CD4-positive, alpha-beta T cell treated with Interleukin-4 for 1 hour (primary cell): ENCODE measurements around the gene ZNRD2.

Experiments
- DNase-seq, 2 donors: peaks; one replicate each; pipeline ENCODE4 v3.0.0-alpha.2; 2020 to 2022

Gene ZNRD2

DNA sequence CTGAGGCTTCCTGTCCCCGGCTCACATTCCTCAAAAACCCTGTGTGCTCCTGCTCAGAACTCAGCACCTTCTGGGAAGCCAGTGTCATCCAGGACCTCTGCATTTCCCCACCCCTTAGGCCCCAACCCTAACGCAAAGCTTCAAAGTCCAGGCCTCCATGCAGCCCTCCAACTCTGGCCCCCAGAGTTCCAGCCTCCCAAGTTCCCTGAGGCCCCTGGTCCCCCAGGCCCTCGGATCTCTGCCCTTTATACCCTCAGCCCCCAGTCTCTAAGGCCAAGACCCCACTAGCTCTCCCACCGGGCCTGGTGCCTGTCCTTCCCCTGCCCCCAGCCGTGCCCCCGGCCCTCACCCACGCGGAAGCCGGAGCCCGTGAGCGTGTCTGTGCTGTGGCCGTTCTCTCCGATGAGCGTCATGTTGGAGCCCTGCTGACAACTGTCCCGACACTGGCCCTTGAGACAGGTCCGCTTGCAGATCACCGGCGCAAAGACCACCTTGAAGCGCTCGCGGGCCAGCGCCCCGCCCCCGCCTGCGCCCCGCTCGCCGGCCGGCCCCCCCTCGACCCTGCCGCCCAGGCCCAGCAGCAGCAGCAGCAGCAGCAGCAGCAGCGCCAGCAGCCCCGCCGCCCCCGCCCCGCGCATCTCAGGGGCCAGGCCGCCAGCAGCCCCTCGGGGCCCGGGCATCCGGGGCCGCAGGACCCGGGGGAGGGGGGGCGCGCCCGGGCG, 12.8 kb upstream of the ZNRD2 start:
- no peak for DNase-seq

DNA sequence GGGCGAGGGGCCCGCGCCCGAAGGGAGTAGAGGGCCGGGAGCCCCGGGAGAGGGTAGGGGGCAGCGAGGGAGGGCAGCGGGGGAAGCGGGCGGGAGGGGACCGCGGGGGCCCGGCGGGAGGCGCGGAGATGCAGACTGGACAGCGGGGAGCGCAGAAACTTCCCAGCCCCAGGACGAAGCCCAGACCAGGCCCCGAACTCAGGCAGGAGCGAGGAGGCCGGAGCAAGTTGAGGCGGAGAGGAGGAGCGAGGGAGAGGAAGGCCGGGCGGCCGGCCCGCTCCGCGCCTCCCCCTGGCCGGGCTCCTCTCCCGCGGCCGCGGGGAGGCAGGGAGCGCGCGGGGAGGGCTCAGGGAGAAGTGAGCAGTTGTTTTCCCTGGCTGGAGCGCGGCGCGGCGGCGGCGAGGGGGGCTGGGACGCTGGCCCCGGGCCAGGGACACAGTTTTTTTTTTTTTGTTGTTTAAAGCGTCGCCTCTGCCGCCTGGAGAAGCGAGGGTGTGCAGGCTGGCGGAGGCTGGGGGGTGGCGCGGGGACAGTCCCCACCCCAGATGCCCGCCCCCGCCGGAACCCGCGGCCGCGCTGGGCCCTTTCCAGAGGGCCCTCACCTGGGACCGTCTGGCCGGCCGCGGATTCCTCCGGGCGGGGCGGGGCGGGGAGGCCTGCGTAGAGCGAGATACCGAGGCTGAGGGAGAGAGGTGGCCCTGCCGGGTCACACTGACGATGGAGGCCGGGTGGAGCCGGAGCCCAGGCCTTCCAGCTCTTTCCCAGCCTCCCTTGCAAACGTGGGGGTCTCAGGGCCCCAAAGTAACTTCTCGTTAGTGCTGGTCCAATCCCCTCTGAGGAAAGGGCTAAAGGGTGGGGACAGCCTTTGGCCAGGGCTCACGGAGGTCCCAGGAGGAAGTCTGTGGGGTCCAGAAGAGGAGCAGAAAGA, 12.0 kb upstream of the ZNRD2 start, which contains the start of gene LTBP3:
Gene LTBP3, minus strand, starts transcription at position 358 of the 928 bp plus-strand sequence. CDS start 400 bp downstream, outside the sequence.
- DNase-seq = peak in 1 of 2 donors; percentile 46

DNA sequence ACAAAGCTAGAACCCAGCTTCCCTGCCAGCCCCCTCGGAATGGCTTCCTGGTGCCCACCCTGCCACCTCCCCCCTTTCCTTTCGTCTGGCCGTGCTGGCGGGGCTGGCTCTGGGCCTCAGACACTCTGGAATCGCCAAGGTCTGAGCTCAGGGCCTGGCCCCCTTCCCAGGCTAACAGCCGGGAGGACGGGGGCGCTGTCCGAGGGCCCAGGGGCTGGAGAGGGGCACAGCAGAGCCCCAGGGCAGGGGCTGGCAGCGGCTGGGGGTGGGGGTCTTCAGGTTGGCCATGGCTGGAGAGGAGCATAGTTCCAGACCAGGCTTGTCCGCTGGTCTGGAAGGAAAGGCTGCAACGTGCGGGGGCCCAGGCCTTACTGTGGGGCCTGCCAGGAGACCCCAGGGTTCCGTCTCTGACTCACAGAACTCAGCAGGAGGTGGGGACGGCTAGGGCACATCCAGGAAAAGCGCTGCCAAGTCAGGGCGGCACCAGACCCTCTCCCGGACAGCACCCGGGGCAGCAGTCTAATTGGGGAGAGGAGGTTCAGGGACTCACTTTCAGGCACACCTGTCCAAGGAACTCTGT, 11.3 kb upstream of the ZNRD2 start:
- DNase-seq = no peak

DNA sequence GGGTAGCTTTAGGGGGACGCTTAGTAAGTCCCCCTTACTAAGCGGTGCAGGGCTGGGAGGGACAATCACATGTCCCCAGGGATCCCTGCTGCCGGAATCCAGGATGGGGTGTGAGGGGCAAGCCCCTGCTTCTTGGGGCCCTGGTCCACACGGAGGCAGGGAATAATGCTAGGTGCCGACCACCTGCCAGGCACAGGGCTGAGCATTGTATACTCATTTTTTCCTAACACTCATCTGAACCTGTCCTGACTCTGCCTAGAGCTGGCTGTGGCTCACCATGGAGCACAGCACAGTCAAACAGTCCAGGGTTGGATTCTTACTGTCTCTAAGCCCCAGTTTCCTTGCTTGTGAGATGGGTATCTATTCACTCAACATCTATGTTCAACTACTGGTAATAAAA, 10.7 kb upstream of the ZNRD2 start:
- no peak for DNase-seq

DNA sequence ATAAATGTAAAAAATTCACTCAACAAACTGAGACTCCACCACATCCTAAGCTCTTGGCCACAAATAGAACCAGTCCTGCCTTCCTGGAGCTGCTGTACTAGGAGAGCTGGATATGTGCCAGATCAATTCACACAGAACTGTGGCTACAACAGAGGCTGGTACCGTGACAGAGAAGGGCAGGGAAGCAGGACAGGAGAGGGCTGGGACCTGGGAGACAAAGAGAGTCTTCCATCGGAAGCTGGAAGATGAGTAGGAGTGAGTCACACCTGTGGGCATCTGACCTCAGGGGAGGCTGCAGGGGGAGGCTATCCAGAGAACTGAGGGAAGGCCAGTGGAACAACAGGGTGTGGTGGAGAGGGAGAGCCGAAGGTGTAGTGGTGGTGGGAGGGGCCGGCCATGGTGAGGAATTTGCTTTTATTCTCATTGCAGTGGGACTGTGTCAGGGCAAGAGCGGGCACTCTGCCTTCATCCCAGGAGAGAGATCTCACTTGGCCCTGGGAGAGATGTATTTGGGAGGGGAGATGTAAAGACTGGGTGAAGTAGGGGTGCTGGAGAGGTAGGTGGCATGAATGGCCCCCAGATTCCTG, 10.2 kb upstream of the ZNRD2 start:
- DNase-seq = no peak

DNA sequence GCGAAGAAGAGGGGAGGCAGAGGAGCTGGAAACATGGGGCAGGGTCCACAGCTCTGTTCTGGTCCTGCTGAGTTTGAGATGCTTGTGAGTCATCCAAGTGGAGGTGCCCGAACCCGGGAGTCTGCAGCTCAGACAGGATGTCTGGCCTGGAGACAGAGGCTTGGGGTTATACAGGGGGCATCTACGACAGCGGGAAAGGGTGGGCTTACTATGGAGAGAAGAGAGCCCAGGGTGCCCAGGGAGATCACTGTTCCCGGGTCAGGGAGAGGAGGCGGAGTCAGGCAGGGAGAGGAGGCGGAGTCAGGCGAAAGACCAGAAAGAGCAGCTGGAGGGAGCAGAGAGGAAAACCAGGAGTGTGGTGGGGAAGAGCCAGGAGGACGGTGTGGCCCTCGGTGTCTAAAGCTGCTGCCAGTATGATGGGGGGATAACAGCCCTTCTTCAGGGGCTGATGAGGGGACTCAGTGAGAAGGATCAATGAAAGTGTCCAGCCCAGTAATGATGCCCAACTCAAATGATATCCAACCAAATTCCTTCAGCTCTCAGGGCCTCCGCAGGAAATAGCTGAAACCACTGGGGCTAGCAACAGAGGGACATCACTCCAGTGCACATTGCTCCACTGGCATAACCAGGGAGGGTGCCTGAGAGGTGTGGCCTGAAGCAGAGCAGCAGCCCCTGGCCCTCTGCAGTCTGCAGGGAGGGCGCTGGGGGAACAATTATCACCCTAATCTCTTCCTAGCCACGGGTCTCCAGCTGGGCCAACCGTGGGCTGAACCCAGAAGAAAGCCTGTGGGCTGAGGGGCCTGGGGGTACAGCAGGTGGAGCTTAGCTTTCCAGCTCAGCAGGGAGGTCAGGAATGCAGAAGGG, 9.5 kb upstream of the ZNRD2 start:
- no peak for DNase-seq

DNA sequence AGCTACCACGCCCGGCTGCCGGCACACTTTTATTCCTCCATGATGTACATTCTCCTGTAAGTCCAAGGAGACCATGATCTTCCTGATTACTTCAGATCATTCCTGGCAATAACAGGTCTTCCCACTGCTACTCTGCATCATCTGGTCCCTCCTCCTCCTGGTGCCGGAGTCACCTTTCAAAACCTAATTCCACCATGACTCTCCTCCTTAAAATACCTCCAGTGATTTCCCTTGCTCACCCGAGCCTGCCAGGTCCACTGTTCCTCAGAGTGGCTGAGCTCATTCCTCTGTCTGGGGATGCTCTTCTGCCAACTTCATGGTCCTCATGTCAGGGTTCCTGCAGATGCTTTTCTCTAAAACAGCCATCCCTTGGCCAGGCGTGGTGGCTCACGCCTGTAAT, 8.3 kb upstream of the ZNRD2 start:
- no peak for DNase-seq

DNA sequence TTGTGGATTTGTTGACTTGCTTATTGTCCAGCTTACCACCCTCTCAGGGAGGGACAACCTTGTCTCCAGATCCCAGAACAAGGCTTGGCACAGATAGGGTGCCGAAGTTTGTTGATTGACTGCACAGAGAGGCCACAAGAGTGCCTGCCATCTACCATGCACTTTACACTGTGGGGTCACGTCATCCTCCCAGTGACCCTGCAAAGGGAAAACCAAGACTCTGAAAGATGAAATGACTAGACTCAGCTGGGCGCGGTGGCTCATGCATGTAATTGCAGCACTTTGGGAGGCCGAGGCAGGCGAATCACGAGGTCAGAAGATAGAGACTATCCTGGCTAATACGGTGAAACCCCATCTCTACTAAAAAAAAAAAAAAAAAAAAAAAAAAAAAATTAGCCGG, 7.5 kb upstream of the ZNRD2 start:
- no peak for DNase-seq

DNA sequence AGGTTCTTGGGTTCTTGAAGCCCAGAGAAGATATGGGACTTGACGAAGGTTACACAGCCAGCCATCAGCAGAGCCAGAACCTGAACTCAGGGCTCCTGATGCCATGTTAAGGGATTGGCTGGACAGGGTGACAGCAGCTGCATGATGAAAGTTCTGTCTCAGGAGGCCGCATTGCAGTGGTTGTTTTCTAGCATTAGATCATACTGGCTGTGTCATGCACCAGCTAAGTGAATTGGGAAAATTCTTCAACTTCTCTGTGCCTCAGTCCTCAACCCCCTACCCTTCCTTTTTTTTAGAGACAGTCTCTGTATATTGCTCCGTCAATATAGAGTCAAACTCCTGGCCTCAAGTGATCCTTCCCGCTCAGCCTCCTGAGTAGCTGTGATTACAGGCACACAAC, 6.7 kb upstream of the ZNRD2 start:
- DNase-seq = no peak

DNA sequence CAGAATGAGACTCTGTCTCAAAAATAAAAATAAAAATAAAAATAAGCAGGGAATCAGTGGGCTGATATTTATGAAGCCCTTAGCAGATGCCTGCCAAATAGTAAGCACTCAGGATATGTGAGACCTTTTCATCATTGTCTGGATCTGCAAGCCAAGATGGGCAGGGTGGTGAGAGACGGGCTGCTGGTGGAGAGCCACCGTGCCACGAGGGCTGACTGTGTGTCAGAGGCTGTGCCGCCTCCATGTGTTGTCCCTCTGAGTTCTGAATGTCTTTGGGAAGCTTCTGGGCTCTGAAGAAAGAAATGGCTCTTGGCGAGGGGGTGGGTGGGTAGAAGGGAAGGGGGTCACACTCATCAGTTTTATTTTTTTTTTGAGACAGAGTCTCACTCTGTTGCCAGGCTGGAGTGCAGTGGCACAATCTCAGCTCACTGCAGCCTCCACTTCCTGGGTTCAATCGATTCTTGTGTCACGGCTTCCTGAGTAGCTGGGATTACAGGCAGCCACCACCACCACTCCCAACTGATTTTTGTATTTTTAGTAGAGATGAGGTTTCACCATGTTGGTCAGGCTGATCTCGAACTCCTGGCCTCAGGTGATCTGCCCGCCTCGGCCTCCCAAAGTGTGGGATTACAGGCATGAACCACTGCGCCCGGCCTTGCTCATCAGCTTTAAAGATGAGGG, 5.3 kb upstream of the ZNRD2 start:
- DNase-seq = peak in 1 of 2 donors; percentile 55

DNA sequence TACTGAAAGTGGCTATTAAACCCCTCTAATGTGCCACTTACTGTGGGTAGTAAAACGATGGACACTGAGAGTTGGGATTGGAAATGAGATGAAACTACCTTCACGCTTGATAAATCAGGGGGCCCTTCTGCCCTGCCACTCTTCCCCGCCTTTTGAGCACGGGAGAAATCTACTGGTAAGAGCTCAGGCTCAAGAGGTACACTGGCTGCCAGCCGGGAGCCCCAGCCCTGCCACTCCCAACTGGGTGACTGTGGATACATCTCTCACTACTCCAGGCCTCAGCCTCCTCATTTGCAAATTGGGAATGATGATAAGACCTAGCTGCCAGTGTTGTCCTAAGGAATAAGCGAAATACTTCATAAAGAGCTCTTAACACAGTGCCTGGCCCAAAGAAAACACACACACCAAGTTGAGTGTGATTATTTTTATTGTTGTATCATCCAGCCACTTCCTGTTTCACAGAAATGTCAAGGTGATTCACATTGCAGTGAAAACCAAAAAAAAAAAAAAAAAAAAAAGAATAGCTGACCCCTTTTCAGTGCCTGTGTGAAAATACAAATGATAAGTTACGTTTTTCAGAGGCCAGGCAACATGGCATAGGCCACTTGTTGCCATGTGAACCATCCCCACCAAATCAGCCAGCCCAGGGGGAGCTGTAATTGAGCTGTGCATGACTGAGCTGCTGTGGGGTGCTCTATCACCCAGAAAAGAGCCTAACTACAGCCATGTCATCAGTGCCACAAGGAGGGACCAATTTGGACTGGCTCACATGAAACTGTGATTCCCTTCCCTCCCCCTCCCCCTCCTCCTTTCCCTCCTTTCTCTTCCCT, 4.4 kb upstream of the ZNRD2 start:
- peak; percentile 76 to 83 for DNase-seq

DNA sequence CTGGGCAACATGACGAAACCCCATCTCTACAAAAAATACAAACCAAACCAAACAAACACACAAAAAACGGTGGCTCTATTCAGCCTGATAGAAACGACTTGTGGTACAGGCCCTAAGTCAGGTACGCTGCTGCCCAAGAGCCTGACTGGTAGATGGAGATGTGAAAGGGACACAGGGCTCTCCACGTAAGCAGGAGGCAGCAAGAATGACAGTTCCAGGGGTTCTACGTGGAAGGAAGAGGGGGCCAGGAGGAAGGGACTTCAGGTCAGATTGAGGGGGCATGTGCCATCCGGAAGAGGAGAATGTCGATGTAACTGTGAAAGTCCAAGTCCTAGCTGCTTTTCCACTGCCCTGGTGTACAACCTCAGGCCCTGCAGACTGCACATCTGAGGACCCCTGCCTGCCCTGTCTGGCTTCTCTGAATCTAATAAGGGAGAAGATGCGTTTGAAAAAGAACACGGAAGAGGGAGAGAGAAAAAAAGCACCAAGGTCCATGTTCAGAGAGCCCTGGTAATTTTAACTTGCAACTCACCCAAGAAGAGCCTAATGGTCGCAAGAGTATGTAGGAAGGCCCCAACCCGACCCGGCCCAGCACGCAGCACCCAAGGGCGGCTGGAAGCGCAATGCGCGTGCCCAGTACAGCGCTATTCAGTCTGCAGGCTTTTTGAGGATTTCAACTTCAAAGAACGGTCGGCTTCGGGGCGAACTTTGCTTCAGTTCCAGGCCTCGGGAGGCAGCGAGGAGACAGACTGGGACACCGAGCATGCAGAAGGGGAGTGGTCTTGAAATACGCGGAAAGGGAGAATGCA, 909 bp upstream of the ZNRD2 start:
- DNase-seq = no peak

DNA sequence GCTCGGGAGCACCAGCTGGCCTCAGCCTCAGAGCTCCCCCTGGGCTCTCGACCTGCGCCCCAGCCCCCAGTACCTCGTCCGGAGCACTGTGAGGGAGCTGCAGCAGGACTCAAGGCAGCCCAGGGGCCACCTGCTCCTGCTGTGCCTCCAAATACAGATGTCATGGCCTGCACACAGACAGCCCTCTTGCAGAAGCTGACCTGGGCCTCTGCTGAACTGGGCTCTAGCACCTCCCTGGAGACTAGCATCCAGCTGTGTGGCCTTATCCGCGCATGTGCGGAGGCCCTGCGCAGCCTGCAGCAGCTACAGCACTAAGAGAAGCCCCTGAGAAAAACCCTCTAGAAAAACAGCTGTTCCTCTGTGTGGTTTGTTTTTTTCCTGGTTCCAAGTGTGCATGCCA, 1.1 kb downstream of the ZNRD2 start:
- DNase-seq = no peak

DNA sequence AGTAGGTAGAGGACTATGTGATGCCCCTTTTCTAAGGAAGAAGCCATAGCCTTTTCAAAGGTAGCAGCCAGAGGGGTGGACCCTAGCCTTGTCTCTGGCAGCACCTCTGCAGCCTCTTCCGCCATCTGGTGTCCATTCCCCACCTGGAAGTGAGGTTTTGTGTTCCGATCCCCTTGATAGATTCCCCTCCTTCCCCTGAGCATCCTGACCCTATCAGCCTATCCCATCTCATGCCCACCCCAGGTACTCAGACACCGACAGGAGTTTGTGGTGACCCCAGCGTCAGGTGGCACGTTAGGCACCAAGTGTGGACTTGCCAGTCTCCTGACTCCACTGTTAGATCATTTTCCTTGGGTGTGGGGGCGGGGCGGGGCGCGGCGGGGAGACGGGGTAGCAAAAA, 1.7 kb downstream of the ZNRD2 start:
- DNase-seq = no peak

DNA sequence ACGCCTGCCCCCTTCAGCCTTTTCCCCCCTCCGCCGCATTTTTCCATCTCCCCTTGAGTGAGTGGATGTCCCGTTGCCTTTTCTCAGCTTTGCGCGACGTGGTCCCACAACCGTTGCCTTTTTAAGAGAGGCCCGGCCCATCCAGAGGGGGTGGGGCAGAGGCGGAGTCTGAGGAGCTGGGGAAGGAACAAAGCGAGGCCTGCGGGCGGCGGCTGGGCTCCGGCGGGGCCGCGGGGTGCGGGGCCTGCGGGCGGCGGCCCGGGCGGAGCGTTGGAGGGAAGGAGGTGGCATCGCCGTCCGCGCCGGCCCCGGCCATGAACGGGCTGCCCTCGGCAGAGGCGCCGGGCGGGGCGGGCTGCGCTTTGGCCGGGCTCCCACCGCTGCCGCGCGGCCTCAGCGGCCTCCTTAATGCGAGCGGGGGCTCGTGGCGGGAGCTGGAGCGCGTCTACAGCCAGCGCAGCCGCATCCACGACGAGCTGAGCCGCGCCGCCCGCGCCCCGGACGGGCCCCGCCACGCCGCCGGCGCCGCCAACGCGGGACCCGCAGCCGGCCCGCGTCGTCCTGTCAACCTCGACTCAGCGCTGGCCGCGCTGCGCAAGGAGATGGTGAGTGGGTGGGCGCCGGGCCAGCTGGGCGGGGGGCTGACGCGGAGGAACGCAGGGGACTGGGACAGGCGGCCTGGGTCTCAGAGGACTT, 2.2 kb downstream of the ZNRD2 start, which contains the start of gene FAM89B:
Gene FAM89B, plus strand, starts transcription at position 183 of the 696 bp plus-strand sequence. Its CDS starts 132 bp downstream, at position 315.
- peak; percentile 89 to 91 for DNase-seq

DNA sequence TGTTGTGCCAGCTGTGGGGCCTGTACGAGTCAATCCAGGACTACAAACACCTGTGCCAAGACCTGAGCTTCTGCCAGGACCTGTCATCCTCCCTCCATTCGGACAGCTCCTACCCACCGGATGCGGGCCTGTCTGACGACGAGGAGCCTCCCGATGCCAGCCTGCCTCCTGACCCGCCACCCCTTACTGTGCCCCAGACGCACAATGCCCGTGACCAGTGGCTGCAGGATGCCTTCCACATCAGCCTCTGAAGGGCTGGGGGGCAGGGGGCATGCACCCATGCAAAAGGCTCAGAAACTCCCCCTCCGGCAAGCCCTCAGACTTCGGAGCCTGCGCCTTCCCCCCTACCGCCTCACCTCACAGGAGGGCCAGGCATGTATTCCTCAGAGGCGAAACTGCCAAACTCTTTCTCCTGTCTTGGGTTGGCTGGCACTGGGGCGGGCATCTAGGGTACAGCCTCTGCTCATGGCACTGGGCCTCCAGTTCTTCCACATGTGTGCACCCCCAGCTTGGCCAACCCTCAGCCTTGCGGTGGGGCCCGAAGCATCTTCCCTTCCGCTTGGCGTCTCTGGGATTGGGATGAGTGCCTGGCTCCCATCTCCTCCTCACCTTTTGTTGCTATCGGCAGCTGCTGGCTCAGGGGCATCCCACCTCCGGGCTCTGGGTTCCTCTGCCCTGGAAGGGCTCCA, 3.3 kb downstream of the ZNRD2 start:
- DNase-seq = no peak

DNA sequence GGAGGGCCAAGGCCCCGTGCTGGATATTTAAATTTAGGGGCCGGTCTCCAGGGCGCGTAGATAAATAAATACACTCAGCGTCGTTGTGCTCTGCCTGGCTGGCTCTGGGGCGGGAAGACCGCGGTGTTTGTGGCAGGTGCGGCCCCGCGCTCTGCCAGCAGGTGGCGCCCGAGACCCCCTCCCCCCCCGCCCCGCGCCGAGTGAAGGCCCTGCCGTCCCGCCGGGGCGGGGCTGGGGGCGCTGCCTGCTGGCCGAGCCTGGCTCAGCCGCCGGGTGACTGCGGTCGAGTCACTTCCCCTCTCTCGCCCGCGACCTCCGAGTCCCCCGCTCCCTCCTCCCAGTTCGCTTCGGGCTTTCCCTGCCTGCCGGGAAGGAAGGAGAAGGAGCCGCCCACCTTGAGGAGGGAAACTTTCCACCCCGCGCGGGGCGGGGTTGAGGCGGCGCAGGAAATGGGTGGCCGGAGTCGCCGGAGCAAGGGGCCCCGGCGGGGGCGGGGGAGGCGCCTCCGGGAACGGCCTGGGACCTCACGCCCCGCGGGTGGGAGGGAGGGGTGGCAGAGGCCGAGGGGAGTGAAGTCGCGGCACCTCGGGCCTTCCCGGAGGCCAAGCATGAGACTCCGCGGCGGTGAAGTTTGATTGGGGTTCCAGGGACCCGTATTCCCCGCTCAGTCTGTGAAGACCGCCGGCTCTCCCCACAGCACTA, 4.0 kb downstream of the ZNRD2 start:
- peak; percentile 94 for DNase-seq
